ENCODE measurements around the gene LRCH3.

GRCh38 chr3:197899833-197900478, 108.9 kb downstream of the LRCH3 start:
- TF ChIP-seq CTCF (IDR thresholded peaks at IDR 0.05; ENCODE audit: insufficient read depth, low read depth, low read length) (no peak), EZH2 (IDR thresholded peaks at IDR 0.05; ENCODE audit: insufficient read depth, low read length) (no peak)
